T-helper 1 cell (primary cell): ENCODE results near the gene TXNRD3.
A peak's percentile ranks its signal among the peaks of the same experiment; 100 is the strongest.

Experiments
- DNase-seq, 5 donors: peaks; one replicate each; pipeline ENCODE4 v3.0.0-alpha.2; 2012 to 2020
- total RNA-seq, 4 donors: gene quantifications; one replicate each; lab custom pipeline; 2026; lab: John Stamatoyannopoulos, UW

Gene TXNRD3
- total RNA-seq = 0.27 to 1.5 (median 1.1) reads per million in 4 donors

DNA sequence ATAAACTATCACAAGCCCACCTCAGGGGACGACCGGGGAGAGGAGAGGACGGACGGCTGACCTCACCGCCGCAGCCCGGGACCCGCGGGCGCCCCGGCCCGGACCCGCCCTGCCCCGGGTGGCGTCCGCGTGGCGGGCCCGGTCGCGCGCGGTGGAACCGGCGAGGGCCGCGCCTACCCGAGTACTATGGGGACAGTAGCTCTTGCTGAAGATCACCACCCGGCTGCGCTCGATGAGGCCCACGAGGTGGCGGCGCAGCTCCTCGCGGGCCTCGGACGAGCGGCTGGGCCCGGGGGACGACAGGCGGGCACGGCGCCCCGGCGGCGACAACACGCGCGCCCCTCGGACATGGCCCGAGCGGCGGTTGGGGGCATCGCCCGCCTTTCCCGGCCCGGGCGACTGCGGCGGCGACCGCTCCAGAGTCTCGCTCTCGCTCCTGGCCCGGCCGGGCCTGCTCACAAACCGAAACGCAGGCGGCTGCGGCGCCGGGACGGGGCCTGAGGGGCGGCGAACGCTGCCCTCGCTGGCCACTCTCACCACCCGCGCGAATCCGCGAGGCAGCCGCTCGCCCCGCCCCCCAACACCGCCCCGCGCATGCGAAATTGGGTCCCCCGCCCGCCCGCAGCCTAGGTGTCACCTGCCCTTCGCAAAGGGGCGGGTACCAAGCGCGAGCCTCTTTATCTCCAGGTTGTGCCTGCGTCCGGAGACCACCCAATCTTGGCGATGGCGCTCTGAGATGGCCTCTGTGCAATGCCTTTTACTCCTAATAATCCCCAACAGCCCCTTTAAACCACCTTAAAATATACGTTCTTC lies at the start of gene TXNRD3:
TXNRD3 (minus strand) TSS at position 554 of the 813 bp plus-strand sequence.
- peak in 3 of 5 donors; percentile 41 to 62 (median 52) for DNase-seq

- peak; percentile 90 to 95 (median 92) for DNase-seq
These were observed 48.9 kb upstream of the TXNRD3 start, which contains the start of gene CHCHD6 for GRCh38 chr3:126703512-126704493. TSS of gene CHCHD6 (plus strand) at chr3:126704240. CDS start at chr3:126704313, 73 bp downstream.

- no peak for DNase-seq
These were observed 44.1 kb upstream of the TXNRD3 start for GRCh38 chr3:126699011-126699410.

- DNase-seq = no peak
These were observed 41.9 kb upstream of the TXNRD3 start for GRCh38 chr3:126696701-126697267.

- no peak for DNase-seq
These were observed 39.0 kb upstream of the TXNRD3 start for GRCh38 chr3:126693921-126694320.

DNA sequence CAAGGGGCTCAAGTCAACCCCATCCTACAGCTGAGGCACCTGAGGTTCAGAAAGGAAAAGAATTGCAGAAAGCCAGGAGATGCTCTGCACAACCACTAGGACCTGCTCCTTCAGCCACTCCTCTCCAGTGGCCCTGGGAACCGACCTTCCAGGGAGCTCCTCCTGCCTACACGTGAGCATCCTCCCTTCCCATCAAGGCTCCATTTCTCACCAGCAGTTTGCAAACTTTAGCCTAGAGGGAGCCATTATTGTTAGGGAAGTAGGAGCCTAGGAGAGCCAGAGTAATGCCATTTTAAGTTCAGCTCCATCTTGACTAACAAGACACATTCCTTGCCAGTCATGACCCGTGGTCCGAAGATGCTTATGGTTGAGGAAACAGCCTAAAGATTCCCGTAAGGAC lies 37.9 kb upstream of the TXNRD3 start:
- DNase-seq = no peak

DNA sequence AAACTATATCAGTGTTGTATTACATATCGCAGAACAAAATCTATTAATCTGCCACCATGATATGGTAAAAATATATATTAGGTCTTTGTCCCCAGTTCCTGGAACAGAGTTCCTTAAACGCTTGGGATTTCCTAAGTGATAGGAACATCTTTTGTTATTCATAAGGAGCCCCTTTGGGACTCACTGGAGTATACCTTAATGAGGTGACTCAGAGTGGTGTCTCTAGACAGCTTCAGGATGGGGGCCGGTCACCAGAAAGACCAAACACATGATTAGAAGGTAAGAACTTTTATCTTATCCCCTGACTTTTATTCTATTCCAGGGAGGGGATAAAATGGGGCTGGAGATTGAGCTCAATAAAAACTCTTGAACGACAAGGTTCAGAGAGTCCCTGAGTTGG lies 36.8 kb upstream of the TXNRD3 start:
- DNase-seq = no peak

DNA sequence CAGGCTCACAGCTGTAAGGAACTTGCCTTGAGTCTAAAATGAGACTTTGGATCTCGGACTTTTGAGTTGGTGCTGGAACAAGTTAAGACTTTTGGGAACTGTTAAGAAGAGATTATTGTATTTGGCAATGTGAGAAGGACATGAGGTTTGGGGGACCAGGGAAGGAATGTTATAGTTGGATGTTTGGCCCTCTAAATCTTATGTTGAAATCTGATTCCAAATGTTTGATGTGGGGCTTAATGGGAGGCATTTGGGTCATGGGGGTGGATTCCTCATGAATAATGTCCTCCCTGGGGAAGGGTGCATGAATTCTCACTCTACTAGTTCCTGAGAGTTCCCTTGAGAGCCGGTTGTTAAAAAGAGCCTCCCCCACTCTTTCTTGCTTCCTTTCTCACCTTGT lies 30.6 kb upstream of the TXNRD3 start:
- DNase-seq = no peak

DNA sequence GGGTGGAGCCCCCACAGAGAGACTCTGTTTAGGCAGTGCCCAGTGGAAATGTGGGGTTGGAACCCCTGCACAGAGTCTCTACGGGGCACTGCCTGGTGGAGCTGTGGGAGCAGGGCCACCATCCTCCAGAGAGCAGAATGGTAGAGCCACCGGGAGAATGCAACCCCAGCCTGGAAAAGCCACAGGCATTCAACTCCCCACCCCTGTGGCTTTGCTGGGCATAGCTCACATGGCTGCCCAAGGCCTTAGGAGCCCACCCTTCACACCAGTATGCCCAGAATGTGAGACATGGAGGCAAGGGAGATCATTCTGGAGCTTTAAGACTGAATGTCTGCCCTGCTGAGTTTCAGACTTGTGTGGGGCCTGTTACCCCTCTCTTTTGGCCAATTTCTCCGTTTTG lies 30.1 kb upstream of the TXNRD3 start:
- DNase-seq = no peak

DNA sequence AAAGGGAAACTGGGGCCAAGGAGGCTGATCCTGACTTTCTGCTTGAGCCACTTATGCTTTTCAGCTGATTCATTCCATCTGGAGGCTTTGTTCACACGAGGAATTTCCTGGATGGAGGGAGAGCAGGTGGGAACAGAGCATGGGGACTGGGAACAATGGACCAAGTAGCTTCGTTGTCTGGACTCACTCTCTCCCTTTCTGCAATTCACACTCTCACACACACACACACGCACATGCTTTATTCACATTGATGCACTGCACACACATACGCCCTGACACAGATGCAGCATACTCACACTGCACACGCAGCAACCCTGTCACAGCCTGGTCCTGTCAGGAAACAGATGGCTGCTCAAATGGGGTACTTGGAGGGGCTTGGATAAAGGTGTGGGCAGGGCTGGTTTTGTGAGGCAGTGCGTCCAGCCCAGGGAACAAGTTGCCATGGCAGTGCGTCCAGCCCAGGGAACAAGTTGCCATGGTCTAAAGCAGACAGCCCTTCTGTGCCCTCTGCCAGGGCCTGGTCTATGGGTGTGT lies 29.4 kb upstream of the TXNRD3 start:
- no peak for DNase-seq

DNA sequence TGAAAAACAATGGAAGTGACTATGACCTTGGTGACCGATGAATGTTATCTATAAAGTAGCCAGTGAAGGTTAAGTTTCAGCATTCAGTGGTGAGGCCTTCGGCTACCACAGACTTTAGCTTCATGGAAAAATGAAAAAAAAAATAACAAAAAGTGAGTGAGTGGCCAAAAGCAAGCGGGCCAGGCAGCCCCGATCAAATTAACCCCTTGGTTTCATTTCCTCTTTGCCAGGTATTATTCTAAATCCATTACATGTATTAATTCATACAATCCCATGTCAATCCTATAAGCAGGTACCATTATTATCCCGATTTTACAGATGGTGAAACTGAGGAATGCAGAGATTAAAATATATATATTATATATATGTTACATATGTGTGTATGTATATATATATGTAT lies 28.1 kb upstream of the TXNRD3 start:
- DNase-seq = no peak

DNA sequence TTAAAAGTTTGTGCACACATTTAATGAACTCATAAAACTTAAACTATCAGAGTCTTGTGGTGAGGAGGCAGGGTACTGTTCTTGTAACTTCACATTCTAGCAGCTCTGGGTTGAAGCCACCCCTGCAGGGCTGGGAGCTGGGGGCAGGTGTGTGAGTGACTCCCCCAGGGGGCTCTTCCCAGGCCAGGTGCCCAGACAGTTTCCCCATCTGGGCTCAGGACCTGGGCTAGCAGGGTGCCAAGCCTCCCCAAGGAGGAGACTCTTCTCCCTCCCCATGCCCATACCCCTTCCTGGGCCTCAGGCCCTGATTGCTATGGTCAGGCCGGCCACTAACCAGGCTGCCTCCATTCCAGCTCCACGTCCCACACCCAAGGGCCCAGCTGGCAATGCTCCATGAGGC lies 27.1 kb upstream of the TXNRD3 start:
- DNase-seq = no peak

DNA sequence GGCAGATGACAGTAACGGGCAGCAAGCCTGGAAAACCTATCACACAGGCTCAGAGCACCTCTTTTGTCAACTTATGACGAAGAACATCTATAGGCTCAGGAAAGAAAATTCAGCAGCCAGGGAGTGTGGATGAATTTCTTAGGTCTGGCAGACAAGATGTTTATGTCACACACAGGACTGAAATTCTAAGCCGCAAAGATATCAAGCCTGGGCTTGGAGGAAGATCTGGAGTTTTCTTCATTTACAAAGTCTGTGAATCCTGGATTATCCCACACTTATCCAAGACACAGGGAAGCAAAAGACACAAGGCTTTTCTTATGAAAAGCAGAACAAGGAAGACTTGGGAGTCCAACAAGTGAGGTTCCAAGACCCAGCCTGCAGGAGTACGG lies 25.7 kb upstream of the TXNRD3 start:
- DNase-seq = no peak

DNA sequence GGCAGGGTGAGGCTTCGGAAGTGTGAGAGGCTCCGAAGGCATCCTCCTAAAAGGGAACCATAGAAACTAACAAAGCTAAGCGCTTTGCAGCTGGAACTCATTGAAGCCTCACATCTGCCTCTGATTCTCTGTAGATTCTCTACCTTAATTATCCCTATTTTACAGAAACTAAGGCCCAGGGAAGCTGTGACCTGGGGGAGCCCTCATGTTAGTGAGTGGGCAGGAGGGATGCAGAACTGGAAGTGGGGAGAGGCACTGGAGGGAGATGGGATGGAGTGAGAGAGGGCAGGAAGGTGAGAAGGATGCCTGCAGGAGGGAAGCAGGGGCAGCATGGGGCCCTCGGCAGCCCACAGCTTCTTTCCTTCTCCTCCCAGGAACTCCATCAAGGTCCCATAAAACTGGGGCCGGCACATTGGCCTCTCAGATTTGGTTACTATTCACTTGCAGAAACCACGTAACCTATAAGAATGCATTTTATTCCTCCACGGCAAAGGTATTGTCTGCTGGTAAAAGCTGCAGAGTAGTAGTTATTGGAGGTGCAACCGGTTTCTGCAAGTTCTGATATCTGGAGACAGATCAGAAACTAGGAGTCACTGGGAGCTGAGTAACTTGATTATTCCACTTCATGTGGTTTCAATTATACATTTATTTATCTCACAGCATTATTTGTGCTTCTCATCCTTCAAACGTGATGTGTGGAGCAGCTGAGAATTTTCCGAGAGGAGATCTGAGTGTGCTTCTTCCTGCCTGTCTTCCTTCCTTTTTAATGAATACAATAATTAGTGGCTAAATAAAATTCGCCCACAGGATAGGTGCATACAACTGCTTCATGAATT lies 25.1 kb upstream of the TXNRD3 start:
- no peak for DNase-seq

DNA sequence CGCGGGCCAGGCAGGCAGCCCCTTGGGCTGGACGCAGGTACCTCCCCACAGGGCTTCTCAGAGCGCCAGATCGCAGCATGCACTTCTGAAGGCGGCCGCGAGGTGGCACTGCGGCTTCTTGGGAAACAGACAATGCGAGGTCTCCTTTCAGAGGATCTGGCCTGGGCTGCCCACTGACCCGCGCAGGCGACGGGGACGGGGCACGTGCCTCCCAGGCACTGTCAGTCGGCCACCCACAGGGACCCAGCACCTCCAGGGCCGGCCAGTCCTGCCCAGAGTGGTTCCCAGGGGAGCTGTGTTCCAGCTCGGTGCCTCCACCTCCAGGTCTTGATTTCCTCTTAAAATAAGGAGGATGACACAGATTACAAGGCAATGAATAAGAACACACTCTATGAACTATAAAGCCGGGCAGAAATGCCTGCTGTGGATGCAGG lies 24.4 kb upstream of the TXNRD3 start:
- peak; percentile 38 to 63 (median 53) for DNase-seq

DNA sequence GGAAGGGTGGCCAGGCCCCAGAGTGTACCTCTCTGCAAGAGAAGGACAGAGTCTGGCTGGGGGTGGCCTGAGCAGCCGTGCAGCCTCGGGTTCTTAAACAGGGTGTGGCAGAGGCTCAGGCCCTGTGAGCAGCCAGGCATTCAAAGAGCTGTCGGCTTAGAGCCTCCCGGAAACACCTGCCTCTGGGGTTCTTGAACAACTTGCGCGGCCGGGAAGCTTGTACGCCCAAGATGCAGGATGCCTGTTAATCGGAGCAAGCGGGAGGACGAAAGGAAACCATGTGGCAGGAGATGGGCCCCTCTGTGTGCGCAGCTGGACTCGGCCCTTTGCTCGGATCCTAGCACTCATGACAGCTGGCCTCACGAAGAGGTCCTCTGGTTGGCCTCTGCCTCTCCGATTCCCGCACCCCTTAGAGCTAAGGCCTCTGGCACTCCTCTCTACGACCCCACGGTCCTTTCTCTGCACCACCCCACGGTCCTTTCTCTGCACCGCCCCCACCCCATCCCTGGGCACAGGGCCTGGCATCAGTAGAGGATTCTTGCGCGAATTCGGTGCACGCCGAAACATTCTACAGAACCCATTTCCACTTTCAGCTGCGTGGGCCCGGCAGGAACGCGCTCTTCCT lies 23.9 kb upstream of the TXNRD3 start:
- DNase-seq = no peak

DNA sequence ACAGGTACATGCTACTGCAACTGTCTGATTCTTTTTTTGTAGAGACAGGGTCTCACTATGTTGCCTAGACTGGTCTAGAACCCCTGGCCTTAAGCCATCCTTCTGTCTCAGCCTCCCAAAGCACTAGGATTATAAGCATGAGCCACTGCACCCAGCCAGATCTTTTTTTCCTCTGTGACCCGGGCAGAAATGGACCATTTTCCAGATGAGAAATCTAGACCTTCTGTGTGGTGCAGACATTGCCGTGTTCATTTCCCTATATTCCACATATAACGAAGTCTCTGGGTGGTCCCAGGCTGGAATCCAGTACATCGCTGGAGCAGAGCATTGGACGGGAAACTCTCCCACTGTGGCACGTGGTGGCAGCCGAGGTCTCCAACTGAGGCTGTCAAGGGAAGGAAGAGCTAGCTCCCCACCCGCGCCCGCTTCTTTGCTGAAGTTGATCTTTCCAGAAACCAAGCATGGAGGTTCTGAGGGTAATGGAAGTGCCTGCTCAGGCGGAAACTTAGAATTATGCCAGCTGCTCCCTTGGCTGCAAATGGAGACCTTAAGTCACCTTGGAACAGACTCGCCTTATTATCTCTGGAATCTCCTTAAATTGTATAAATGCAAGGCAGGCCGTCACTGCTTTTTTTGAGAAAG lies 23.1 kb upstream of the TXNRD3 start:
- no peak for DNase-seq

GRCh38 chr3:126676919-126677705 lies 22.2 kb upstream of the TXNRD3 start:
- no peak for DNase-seq

- DNase-seq = no peak
These were observed 17.8 kb upstream of the TXNRD3 start for GRCh38 chr3:126672741-126673140.

- DNase-seq = no peak
These were observed 17.4 kb upstream of the TXNRD3 start for GRCh38 chr3:126672340-126672739.
